Adrenal gland (tissue), 12 donors: ENCODE measurements around the gene NOTCH3. TPM values are rescaled to one million over a fixed set of nuclear protein-coding genes. Genes with fewer than 3 reads are reported as not detected.

Source experiments
- DNase-seq, 7 donors: peaks; one replicate each; pipeline ENCODE4 v3.0.0-alpha.2; 2019 to 2020
- H3K27ac ChIP-seq, 5 donors: fragments of 200-600 bp; sonication (generic) in 4 of 5; 1 replicate in 3 of 5; 2 replicates in 2 of 5; pipeline versions ENCODE4 v1.5.1 to v1.8.0; 2016 to 2020; ENCODE audit warnings: mild to moderate bottlenecking in 1 of 5
- H3K27me3 ChIP-seq: fragments of 200-600 bp; 2 replicates; pipeline ENCODE4 v1.8.0; 2021
- H3K36me3 ChIP-seq, 2 donors: fragments of 200-600 bp; replicated peaks in 1 of 2; 1 replicate in 1 of 2; 2 replicates in 1 of 2; pipeline versions ENCODE4 v1.5.1 to v1.8.0; 2018 to 2022
- H3K4me1 ChIP-seq, 2 donors: fragments of 200-600 bp; replicated peaks in 1 of 2; 1 replicate in 1 of 2; 2 replicates in 1 of 2; pipeline versions ENCODE4 v1.5.1 to v1.8.0; 2018 to 2021
- H3K4me3 ChIP-seq, 4 donors: fragments of 200-600 bp; sonication (generic) in 3 of 4; one replicate each; pipeline ENCODE4 v1.5.1; 2016 to 2018
- H3K9me3 ChIP-seq, 3 donors: fragments of 200-600 bp; sonication (generic) in 1 of 3; replicated peaks in 1 of 3; 1 replicate in 2 of 3; 2 replicates in 1 of 3; pipeline versions ENCODE4 v1.5.1 to v1.8.0; 2016 to 2021
- POLR2A ChIP-seq, 2 donors: fragments of 450-650 bp; IDR thresholded peaks; one replicate each; pipeline ENCODE4 v1.6.1; 2017; ENCODE audit warnings: antibody characterized with exemption in 2 of 2, mild to moderate bottlenecking in 2 of 2, moderate library complexity in 1 of 2
- WGBS, 4 donors: extraction: QIAGEN DNeasy Blood & Tissue Kit in 2 of 4; methylation state at CpG; one replicate each; pipeline versions ENCODE4 v1.1.5 to v1.1.7; 2013 to 2017; 5-methylcytosine and 5-hydroxymethylcytosine counted together
- intact Hi-C, 2 donors: fragments of 100-400 bp; cut with DNase I; formaldehyde crosslinking; loops; one replicate each; pipeline versions ENCODE4 v1.14.1 to v1.15.0; 2022 to 2023
- polyA plus RNA-seq, 3 donors: library from polyadenylated mRNA; stranded (reverse); fragments of 200-250 nt in 2 of 3; fragments of 350-450 nt in 1 of 3; fragmentation: Illumina TruSeq in 1 of 3; extraction: RNeasy Lipid Tissue Mini Kit (QIAGEN cat#74804) in 1 of 3; gene quantifications; one replicate each; pipeline ENCODE4 v1.2.3, GENCODE V29; 2013 to 2014
- total RNA-seq, 9 donors: library from RNA; depleted of rRNA in 4 of 9; stranded (reverse); fragments of >200 nt in 4 of 9; fragments of 120-200 nt in 1 of 9; fragmentation: NEBNext Ultra II Directional in 1 of 9; extraction: Animal tissue kit (Norgen Biotek cat#: 25700) in 1 of 9; gene quantifications; one replicate each; pipeline versions ENCODE4 v1.1.0 to v1.2.4, GENCODE V29; 2013 to 2023
- TF ChIP-seq, protein P1 (sequence below), 6 experiments: fragments of 450-650 bp in 4 of 6; fragments of 200-600 bp in 2 of 6; sonication (generic) in 1 of 6; IDR thresholded peaks; 1 replicate in 5 of 6; 2 replicates in 1 of 6; pipeline versions ENCODE4 v1.5.1 to v1.8.0; 2016 to 2021; ENCODE audit warnings: antibody characterized with exemption in 6 of 6, mild to moderate bottlenecking in 2 of 6, moderate library complexity in 1 of 6
- donor health status: healthy with polysubstance abuse.
- donor health status: Bipolar disorder and iron deficiency.
- donor health status: DM: yes; HTN: yes; CAD: no.
- donor health status: DM: no; HTN: no; CAD: no.
- donor health status: DM: no; HTN: no; CAD: no.
- donor health status: DM: yes; HTN: yes; CAD: no.

The NOTCH3 gene
- total and polyA plus RNA-seq, 12 donors = 3.7 to 39.3 (median 12.8) TPM

DNA sequence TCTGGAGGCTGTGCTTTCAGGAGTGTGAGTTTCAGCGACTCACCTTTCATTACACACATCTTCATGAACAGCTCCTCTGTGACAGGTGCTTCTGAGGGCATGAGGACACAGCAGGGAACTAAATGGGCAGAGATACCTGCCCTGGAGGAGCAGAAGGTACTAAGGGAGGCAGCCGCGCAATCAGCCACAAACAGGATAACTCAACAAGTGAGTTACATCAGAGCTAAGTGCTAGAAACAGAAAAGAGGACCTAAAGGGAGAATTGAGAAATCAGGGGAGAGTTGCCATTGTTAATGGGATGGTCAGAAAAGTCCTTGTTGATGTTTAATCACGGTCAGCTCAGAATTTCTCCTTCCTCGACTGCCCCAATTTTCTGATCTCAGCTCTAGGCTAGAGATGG lies 51.1 kb downstream of the NOTCH3 start:
- H3K27ac ChIP-seq = no peak overlapping the region
- 68 to 76% (median 71%) methylated on average over 5 of the region's 5 CpGs for WGBS, 4 donors
- H3K4me3 ChIP-seq = no peak overlapping the region
- TF ChIP-seq, protein P1, sequence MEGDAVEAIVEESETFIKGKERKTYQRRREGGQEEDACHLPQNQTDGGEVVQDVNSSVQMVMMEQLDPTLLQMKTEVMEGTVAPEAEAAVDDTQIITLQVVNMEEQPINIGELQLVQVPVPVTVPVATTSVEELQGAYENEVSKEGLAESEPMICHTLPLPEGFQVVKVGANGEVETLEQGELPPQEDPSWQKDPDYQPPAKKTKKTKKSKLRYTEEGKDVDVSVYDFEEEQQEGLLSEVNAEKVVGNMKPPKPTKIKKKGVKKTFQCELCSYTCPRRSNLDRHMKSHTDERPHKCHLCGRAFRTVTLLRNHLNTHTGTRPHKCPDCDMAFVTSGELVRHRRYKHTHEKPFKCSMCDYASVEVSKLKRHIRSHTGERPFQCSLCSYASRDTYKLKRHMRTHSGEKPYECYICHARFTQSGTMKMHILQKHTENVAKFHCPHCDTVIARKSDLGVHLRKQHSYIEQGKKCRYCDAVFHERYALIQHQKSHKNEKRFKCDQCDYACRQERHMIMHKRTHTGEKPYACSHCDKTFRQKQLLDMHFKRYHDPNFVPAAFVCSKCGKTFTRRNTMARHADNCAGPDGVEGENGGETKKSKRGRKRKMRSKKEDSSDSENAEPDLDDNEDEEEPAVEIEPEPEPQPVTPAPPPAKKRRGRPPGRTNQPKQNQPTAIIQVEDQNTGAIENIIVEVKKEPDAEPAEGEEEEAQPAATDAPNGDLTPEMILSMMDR (IDR thresholded peaks at IDR 0.05) = no peak
- TF ChIP-seq POLR2A (IDR thresholded peaks at IDR 0.05) = no peak
- intact Hi-C loops = loop anchor here (5.0 to 10.0 kb wide), 2 partner anchors 57 to 275 kb away; no protein-coding TSS in a partner anchor
- H3K27me3 ChIP-seq = no peaks in the 10 kb centered on the region
- DNase-seq = no peak
- H3K9me3 ChIP-seq = no peaks in the 10 kb centered on the region
- no peaks in the 10 kb centered on the region for H3K36me3 ChIP-seq
- no peaks in the 10 kb centered on the region for H3K4me1 ChIP-seq

DNA sequence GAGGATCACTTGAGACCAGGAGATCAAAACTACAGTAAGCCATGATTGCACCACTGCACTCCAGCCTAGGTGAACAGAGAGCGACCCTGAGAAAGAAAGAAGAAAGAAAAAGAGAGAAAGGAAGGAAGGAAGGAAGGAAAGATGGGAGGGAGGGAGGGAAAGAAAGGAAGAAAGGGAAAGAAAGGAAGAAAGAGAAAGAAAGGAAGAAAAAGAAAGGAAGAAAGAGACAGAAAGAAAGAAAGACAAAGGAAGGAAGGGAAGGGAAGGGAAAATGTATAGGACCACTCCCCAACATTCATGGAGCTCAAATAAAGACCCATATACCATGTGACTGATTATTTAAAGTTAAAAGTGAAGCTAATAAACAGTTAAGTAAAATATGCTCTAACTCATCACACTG lies 53.7 kb downstream of the NOTCH3 start:
- Histone ChIP-seq H3K9me3 (no peaks in the 10 kb centered on the region), H3K36me3 (no peaks in the 10 kb centered on the region), H3K27me3 (no peaks in the 10 kb centered on the region), H3K4me3 (no peak overlapping the region), H3K27ac (no peak overlapping the region), H3K4me1 (no peaks in the 10 kb centered on the region)
- TF ChIP-seq, protein P1 (IDR thresholded peaks at IDR 0.05) = no peak
- DNase-seq = no peak
- intact Hi-C loops = loop anchor here in 1 of 2 donors (10.0 kb wide), 1 partner anchor 272 kb away; no protein-coding TSS in a partner anchor
- 87 to 94% (median 91%) methylated on average over 1 of the region's 1 CpG for WGBS, 4 donors

DNA sequence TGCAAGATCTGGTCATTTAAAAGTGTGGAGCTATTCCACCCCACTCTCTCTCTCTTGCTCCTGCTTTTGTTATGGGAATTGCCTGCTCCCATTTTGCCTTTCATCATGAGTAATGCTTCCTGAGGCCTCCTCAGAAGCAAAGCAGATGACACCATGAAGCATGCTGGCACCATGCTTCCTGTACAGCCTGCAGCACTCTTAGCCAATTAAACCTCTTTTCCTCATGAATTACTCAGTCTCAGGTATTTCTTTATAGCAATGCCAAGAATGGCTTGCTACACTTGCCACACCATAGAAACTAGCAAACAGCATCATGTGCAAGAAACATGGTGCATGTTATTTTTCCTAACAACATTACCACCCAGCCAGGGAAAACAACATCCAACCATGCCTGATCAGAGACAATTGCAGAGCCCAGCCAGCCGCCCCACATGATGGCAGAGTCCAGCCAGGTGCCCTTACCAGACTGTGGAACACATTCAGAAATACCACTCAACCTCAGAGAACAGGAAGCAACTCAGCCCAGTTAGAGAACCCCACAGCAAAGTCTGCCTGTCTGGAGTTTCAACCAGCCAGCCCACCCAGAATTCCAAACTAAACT lies 56.6 kb downstream of the NOTCH3 start:
- H3K27ac ChIP-seq = no peak overlapping the region
- H3K9me3 ChIP-seq = no peaks in the 10 kb centered on the region
- WGBS, 4 donors = 90 to 96% (median 92%) methylated on average over 1 of the region's 1 CpG; no CpG with 5 or more reads in 1 of the 4 donors
- H3K27me3 ChIP-seq = no peaks in the 10 kb centered on the region
- intact Hi-C loops = loop anchor here in 1 of 2 donors (10.0 kb wide), 1 partner anchor 269 kb away; no protein-coding TSS in a partner anchor
- DNase-seq = no peak
- H3K36me3 ChIP-seq = no peaks in the 10 kb centered on the region
- H3K4me1 ChIP-seq = no peaks in the 10 kb centered on the region
- no peak overlapping the region for H3K4me3 ChIP-seq
- TF ChIP-seq, protein P1 (IDR thresholded peaks at IDR 0.05) = no peak
- TF ChIP-seq POLR2A (IDR thresholded peaks at IDR 0.05) = no peak

DNA sequence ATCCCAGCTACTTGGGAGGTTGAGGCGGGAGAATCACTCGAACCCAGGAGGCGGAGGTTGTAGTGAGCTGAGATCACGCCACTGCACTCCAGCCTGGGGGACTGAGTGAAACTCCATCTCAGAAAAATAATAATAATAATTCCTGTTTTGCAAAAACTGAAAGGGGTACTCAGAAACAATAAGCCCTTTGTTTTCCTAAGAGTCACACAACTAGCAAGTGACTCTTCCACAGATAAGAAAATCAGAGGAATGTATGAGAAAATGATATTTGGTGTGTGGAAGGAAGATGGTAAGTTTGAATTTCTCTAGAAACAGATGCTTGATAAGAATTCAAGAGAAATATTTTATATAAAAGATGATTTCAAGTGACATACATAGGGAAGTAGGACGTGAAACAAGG lies 58.5 kb downstream of the NOTCH3 start:
- Histone ChIP-seq H3K27ac (no peak overlapping the region), H3K27me3 (no peaks in the 10 kb centered on the region), H3K4me1 (no peaks in the 10 kb centered on the region), H3K4me3 (no peak overlapping the region), H3K36me3 (no peaks in the 10 kb centered on the region), H3K9me3 (no peaks in the 10 kb centered on the region)
- no peak for TF ChIP-seq POLR2A (IDR thresholded peaks at IDR 0.05)
- TF ChIP-seq, protein P1 (IDR thresholded peaks at IDR 0.05) = no peak
- no peak for DNase-seq
- 72 to 83% (median 79%) methylated on average over 5 of the region's 5 CpGs for WGBS, 4 donors
- intact Hi-C loops = loop anchor here in 1 of 2 donors (10.0 kb wide), 1 partner anchor 268 kb away; no protein-coding TSS in a partner anchor
